GM19240 (cell line): ENCODE results near the gene RAB7B.
"Not testable (repeated sequence)": the region's sequence is repeated elsewhere in the genome, so short reads cannot be mapped to it uniquely, and the experiment has no call there.

Experiments used
- DNase-seq: peaks from one replicate; pipeline ENCODE4 v3.0.0; 2011; ENCODE audit warnings: low spot score; ENCODE audit not compliant: insufficient read length

RAB7B gene, protein sequence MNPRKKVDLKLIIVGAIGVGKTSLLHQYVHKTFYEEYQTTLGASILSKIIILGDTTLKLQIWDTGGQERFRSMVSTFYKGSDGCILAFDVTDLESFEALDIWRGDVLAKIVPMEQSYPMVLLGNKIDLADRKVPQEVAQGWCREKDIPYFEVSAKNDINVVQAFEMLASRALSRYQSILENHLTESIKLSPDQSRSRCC

DNA sequence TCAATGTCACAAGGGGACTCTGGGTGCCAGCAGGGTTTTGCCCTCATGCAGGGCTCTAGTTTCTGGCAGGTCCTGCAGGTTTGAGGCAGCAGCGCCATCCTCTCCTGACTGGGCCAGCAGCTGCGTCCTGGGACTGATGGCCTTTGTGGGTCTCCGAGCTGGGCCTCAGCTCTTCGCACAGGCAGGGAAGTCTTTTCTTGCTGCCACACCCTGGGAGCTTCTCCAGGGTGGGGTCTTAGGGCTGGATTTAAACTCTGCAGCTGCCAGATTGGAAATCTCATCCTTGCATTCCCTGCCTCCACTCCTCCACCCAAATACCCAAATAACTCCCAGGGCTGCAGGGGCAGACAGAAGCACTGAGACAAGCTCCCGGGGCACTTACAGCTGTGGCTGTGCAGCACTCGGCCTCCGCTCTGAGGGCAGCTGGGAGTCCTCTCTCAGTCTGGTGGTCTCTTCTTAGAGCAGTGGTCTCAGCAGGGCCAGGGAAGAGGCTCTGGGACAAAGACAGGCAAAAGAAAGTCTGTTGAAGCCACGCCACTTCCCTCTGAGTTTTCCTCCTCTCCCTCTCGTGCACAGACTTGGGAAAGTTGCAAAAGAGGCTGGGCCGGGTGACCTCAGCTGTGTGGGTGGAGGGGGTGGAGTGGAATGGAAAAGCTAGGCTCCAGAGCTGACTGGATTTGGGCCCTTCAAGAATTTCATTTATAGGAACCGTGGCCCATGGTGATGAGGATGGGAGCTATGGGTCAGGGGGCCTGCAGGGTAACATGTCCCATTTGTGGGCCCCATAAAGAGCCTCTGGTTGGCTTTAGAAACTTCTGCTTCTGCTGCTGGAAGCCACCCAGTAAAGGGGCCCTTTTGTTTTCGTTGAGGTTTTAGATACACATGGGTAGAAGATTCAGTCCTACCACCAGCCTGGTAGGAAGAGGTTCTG lies at the start of gene RAB7B:
TSS of gene RAB7B (minus strand) at position 525 of the 931 bp plus-strand sequence. CDS start 9,260 bp downstream, outside the sequence.
- no peak for DNase-seq

- DNase-seq = not testable (repeated sequence)
Observed at GRCh38 chr1:206052231-206052865, 49.2 kb upstream of the RAB7B start.

DNA sequence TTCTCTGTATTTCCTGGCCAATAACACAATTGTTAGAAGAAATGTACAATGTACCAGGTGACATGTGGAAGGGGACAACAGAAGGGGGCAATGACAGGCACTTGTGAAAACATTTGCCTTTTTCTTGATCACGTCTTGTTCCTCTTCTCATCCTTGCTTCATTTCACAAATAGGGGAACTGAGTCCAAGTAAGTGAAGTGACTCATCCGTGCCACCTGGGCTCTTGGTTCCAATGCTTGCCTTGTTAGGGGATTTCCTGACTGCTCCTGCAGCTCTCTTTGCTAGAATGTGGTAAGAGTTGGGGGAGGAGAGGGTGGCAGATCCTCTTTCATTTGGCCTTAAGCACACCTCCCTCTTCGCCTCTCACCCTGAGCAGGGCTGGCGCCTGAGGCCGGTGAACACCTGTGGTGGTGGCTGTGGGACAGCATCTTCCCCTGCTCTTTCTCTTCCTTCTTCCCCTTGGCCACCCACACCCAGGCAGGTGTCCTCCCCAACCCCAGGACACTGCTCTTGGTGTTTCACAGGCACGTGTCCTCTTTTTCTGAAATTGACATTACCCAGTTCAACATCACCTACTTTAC lies 47.5 kb upstream of the RAB7B start:
- no peak for DNase-seq

- no peak for DNase-seq
Observed at GRCh38 chr1:206049919-206050600, 46.9 kb upstream of the RAB7B start.

GRCh38 chr1:206049293-206049692 lies 46.1 kb upstream of the RAB7B start:
- no peak for DNase-seq

GRCh38 chr1:206048582-206048981 lies 45.4 kb upstream of the RAB7B start:
- no peak for DNase-seq

DNA sequence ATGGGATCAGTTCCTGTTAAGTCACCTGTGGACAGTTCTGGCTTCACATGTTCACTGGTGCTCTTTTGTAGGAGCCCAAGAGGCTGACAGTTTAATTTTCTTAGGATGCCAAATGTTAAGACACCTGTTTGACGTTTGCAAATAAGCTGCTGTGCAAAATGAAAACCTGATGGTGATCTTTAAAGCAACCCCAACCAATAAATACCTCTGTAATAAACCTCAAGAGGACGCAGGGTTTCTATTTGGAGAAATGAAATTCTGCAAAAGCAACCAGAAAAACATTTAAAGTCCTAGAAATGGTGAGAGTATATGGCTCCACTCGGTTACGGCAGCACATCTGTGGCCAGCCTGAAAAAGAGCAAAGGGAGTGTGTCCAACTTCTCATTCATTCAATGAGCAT lies 44.1 kb upstream of the RAB7B start:
- no peak for DNase-seq

- DNase-seq = no peak
Observed at GRCh38 chr1:206041640-206042039, 38.4 kb upstream of the RAB7B start.

GRCh38 chr1:206040328-206040727 lies 37.1 kb upstream of the RAB7B start:
- DNase-seq = no peak

- no peak for DNase-seq
Observed at GRCh38 chr1:206039046-206039973, 36.1 kb upstream of the RAB7B start.

- no peak for DNase-seq
Observed at GRCh38 chr1:206037581-206037980, 34.4 kb upstream of the RAB7B start.

DNA sequence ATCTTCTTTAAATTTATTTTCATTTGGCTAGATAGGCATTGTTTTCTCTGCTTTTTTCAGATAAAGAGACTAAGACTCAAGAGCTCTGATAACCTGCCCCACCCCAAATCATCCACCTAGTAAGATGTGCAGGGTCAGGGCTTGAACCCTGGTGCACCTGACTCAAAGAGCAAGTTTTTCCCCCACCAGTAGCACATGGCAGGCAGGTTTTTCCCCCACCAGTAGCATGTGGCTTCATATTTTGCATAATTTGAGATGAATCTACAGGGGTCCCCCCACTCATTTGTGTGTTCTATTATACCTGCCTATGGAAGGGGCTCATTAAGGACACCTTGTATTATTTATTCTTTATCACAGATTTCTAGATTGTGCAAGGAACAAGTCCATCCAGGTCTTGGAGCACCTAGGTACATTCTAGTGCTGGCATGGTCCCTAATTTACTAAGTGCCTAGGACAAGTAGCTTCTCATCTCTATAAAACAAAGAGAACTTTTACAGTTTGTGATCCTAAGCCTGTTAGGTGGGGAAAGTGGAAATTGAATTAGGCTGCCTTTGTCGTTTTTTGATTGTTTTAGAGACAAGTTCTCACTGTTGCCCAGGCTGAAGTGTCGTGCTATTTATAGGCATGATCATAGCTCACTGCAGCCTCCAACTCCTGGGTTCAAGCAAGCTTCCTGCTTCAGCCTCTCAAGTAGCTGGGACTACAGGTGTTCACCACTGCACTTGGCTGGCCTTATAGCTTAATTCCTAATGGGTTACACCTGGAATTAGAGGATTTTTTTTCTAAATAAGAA lies 33.7 kb upstream of the RAB7B start:
- no peak for DNase-seq

DNA sequence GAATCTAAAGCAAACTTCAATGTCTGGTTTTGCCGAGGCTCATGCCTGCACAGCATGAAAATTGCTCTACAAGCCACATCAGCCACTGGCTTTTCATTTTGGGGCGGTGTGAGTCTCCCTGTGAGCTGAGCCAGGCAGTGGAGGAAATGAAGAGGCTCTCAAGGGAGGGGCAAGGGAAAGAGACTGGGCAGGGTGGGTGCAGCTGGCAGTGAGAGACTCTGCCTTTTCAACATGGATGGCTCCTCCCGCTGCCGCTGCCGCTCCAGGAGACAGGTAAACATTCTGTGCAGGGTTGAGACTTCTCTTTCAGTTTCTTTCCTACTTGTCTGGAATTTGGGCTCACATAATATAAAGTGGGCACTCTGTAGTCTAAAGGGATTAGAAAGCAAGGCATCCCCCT lies 31.8 kb upstream of the RAB7B start:
- DNase-seq = no peak

DNA sequence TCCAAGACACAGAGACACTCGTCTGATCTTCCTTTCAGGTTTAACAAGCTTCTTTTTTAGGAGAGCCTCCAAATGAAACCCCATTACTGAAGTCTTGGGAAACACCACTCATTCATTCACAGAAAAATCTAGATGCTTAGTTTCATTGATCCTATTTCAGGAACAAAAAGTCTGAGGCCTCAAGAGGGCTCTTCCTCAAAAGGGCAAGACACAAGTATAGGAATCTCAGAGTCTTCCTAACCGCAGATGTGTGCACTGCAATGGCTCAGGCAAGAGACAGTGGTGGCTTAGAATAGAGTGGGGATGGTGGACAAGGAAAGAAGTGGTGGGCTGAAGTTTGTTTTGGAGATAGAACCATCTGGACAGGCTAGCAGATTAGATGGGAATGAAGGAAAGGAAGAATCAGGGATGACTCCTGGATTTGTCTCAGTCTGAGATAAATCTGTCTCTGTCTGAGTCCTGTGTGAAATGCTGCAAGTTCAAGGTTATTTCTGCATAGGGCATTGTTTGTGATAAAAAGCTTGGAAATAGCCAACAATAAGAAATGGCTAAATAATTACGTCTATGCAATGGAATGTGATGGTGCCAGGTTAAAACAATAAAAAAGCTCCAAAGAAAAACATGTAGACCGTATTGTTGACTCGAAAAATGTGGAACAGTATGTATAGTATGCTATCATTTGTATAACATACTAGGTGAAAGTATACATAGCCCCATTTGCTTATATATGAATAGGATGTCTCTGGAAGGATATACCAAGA lies 29.4 kb upstream of the RAB7B start:
- DNase-seq = no peak

DNA sequence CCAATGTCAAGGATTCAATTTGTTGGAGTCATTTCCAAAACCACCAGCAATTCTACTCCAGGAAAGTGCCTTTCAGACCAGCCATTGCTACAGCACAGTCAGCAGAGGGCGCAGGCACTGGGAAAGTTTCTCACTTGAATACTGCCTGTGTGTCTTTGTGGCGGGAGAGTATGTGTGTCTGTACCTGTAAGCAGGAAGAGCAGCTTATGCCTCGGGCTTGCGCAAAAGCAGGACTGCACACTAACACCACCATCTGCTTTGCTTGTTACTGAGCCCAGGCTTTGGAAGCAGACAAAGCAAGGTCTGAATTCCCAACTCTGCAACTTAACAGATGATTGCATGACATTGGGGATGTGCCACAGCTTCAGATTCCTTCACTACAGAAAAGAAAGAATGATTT lies 27.5 kb upstream of the RAB7B start:
- DNase-seq = no peak

- DNase-seq = no peak
Observed at GRCh38 chr1:206030191-206030590, 27.0 kb upstream of the RAB7B start.

GRCh38 chr1:206029484-206029883 lies 26.3 kb upstream of the RAB7B start:
- no peak for DNase-seq

- no peak for DNase-seq
Observed at GRCh38 chr1:206025283-206025820, 22.2 kb upstream of the RAB7B start.
